T-cell (primary cell): ENCODE measurements around the gene PELI2. TPM values are rescaled to one million over a fixed set of nuclear protein-coding genes. Genes with fewer than 3 reads are reported as not detected.

Experiments used
- ATAC-seq, 4 experiments: fragments of 200-7000 bp in 3 of 4; fragments of 150-1000 bp in 1 of 4; cut with Tn5 transposase; replicated peaks in 1 of 4; 1 replicate in 3 of 4; 2 replicates in 1 of 4; pipeline ENCODE4 v1.10.0; 2021; ENCODE audit warnings: moderate library complexity in 3 of 4, mild to moderate bottlenecking in 2 of 4, moderate number of reproducible peaks in 1 of 4
- CTCF ChIA-PET, 2 donors: fragments of 300-600 bp; sonication (Branson Sonifier 250); formaldehyde crosslinking; loops; one replicate each; lab custom pipeline; 2022; ENCODE audit warnings: antibody characterized with exemption in 2 of 2; lab: Charles Lee
- POLR2A ChIA-PET, 2 donors: fragments of 300-600 bp; sonication (Branson Sonifier 250); formaldehyde crosslinking; loops; one replicate each; lab custom pipeline; 2022; ENCODE audit warnings: antibody characterized with exemption in 2 of 2; lab: Charles Lee
- DNase-seq, 35 experiments: peaks; one replicate each; pipeline versions ENCODE4 v3.0.0 to v3.0.0-alpha.2; 2013 to 2023
- H3K27ac ChIP-seq: one replicate; pipeline ENCODE4 v1.5.1; 2013; ENCODE audit warnings: low read length
- H3K27me3 ChIP-seq, 2 experiments: replicated peaks in 1 of 2; 1 replicate in 1 of 2; 2 replicates in 1 of 2; pipeline versions ENCODE4 v1.6.1 to v1.7.0; 2013; ENCODE audit warnings: low read length in 1 of 2, mixed read lengths in 1 of 2; ENCODE audit not compliant: control insufficient read depth in 2 of 2, insufficient read depth in 2 of 2; ENCODE audit errors: extremely low read depth in 1 of 2
- H3K36me3 ChIP-seq, 2 donors: 1 replicate in 1 of 2; 2 replicates in 1 of 2; pipeline versions ENCODE4 v1.6.1 to v1.7.0; 2013; ENCODE audit warnings: low read length in 1 of 2; ENCODE audit not compliant: control insufficient read depth in 2 of 2, insufficient read depth in 1 of 2; ENCODE audit errors: extremely low read depth in 1 of 2
- H3K4me1 ChIP-seq, 2 experiments: 1 replicate in 1 of 2; 2 replicates in 1 of 2; pipeline versions ENCODE4 v1.6.1 to v1.7.0; 2013; ENCODE audit warnings: low read length in 2 of 2, mixed read lengths in 1 of 2; ENCODE audit not compliant: insufficient read depth in 2 of 2, control insufficient read depth in 1 of 2; ENCODE audit errors: extremely low read depth in 1 of 2
- H3K4me3 ChIP-seq, 2 donors: 1 replicate in 1 of 2; 2 replicates in 1 of 2; pipeline versions ENCODE4 v1.5.1 to v1.7.0; 2013; ENCODE audit warnings: mild to moderate bottlenecking in 2 of 2, low read length in 1 of 2, moderate library complexity in 1 of 2; ENCODE audit not compliant: control insufficient read depth in 1 of 2; ENCODE audit errors: extremely low read depth in 1 of 2
- H3K9me3 ChIP-seq: 2 replicates; pipeline ENCODE4 v1.7.0; 2013
- H3K27ac Mint-ChIP-seq, 2 donors: one replicate each; pipeline ENCODE4 v1.8.0; 2020 to 2021; ENCODE audit warnings: mild to moderate bottlenecking in 2 of 2, mixed read lengths in 2 of 2
- H3K27me3 Mint-ChIP-seq, 2 donors: one replicate each; pipeline ENCODE4 v1.8.0; 2021 to 2022; ENCODE audit warnings: mixed read lengths in 2 of 2
- H3K36me3 Mint-ChIP-seq: one replicate; pipeline ENCODE4 v1.8.0; 2021; ENCODE audit warnings: mixed read lengths
- H3K4me1 Mint-ChIP-seq, 3 donors: one replicate each; pipeline ENCODE4 v1.8.0; 2020 to 2022; ENCODE audit warnings: mixed read lengths in 3 of 3, mild to moderate bottlenecking in 1 of 3
- H3K4me3 Mint-ChIP-seq, 3 donors: one replicate each; pipeline ENCODE4 v1.8.0; 2020 to 2022; ENCODE audit warnings: mild to moderate bottlenecking in 3 of 3, mixed read lengths in 3 of 3, moderate library complexity in 3 of 3
- H3K9me3 Mint-ChIP-seq, 3 donors: one replicate each; pipeline ENCODE4 v1.8.0; 2020 to 2022; ENCODE audit warnings: mixed read lengths in 3 of 3
- WGBS: methylation state at CpG from one replicate; pipeline ENCODE4 v1.1.5; 2013; ENCODE audit warnings: missing lambda C conversion rate; ENCODE audit not compliant: insufficient coverage; 5-methylcytosine and 5-hydroxymethylcytosine counted together
- total RNA-seq, 35 experiments: library from RNA in 6 of 35; stranded (reverse) in 6 of 35; fragments of 120-200 nt in 1 of 35; gene quantifications; one replicate each; pipeline versions ENCODE4 v1.2.1 to v1.2.4 and lab custom pipeline; 2013 to 2026

Gene PELI2
- total RNA-seq, 5 donors from 2014 or later (not counting 1 experiment from before 2014, with no cell fraction given), result 9.0 to 12.7 (median 10.5) TPM

DNA sequence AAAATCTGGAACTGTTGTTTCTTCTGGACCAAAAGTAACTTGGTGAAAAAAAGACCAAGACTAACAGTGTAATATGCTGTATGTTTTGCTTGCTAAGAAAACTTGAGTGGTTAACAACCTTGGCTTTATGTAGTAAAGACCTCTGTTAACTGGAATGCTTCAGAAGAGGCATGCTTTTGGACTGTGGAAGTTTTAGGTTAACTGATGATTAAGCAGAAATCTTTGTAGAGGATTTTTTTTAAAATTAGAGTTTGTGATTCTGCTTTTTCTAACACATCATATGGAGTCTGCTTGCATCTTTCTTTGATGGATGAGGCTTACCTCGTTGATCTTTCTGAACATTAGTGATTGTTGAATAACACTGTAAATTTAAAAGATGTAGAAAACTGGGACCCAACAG lies 17.5 kb downstream of the PELI2 start:
- Histone ChIP-seq H3K36me3 (no peaks in the 10 kb centered on the region), H3K27ac (no peak overlapping the region), H3K27me3 (peaks cover 0 to 9% of the 10 kb centered on the region in 2 experiments), H3K9me3 (no peaks in the 10 kb centered on the region), H3K4me3 (no peak overlapping the region), H3K4me1 (peaks cover 0 to 3% of the 10 kb centered on the region in 2 experiments)
- ChIA-PET CTCF (interaction anchor here in 1 of 2 donors (0.6 kb wide), 1 partner anchor 31 kb away, joined by 3 read pairs; no protein-coding TSS in a partner anchor), POLR2A (interaction anchor here in 1 of 2 donors (0.7 kb wide), 1 partner anchor 79 kb away, joined by 5 read pairs; no protein-coding TSS in a partner anchor)
- H3K9me3 Mint-ChIP-seq, result no peaks in the 10 kb centered on the region
- DNase-seq, result no peak
- peaks cover 36 to 75% (median 36%) of the 10 kb centered on the region in 3 donors for H3K4me1 Mint-ChIP-seq
- no peak overlapping the region for H3K4me3 Mint-ChIP-seq
- H3K27me3 Mint-ChIP-seq, result peaks cover 3 to 8% of the 10 kb centered on the region in 2 donors
- no peak overlapping the region for H3K27ac Mint-ChIP-seq
- no peaks in the 10 kb centered on the region for H3K36me3 Mint-ChIP-seq
- WGBS, result no CpG with 5 or more reads among the region's 1 CpG
- no peak for ATAC-seq

DNA sequence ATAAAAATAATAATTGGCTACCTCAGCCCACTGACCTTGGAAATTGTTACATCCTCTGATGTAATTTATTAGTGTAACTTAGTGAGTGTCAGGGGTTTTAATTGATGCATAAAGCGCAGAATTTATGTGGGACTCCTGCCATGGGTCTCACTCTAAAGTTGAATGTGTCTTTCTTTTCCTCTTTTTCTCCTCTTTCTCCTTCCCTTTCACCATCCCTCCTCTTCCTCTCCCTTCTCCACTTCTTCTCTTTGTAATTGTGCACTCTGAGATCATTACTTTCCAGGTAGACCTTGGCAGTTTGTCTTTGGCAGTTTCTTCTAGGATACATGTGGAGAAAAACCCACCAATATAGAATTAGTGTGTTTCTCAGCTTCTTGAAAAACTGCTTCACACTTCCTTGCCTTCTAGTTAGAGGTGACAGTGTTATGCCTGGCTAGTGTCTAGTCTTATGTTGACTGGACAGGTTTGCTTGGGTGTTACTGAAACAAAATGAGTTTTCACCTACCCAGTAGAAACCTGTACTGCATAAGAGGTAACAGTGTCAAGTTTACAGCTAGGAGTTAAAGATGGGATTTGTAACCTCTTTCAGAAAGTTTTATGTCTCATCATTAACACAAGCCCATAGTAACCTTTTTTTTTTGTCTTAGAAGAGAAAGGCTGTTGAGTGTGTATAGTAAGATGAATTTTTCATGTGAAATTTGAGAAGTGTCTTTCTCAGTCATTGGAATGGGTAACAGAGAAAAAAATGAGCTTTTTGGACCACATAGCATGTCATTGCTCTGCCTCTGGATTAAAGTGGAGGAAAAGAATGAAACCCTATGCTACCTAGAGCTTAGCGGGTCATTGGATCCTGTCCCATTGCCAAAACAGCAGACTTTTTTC lies 18.6 kb downstream of the PELI2 start:
- POLR2A ChIA-PET, result interaction anchor here in 1 of 2 donors (0.5 kb wide), 1 partner anchor 14 kb away, joined by 5 read pairs; no protein-coding TSS in a partner anchor
- Histone ChIP-seq H3K4me3 (no peak overlapping the region), H3K9me3 (no peaks in the 10 kb centered on the region), H3K4me1 (peaks cover 0 to 2% of the 10 kb centered on the region in 2 experiments), H3K36me3 (no peaks in the 10 kb centered on the region), H3K27ac (no peak overlapping the region), H3K27me3 (peaks cover 0 to 9% of the 10 kb centered on the region in 2 experiments)
- CTCF ChIA-PET, result interaction anchor here (0.6 to 0.7 kb wide), 4 partner anchors 19 to 524 kb away, joined by 3 to 6 read pairs (median 3); no protein-coding TSS in a partner anchor
- Mint-ChIP-seq H3K27ac (no peak overlapping the region), H3K4me3 (no peak overlapping the region), H3K36me3 (peaks cover 3% of the 10 kb centered on the region), H3K9me3 (no peaks in the 10 kb centered on the region), H3K4me1 (peaks cover 25 to 71% (median 29%) of the 10 kb centered on the region in 3 donors), H3K27me3 (peaks cover 3 to 8% of the 10 kb centered on the region in 2 donors)
- DNase-seq (no peak), ATAC-seq (no peak)
- WGBS, result no CpG with 5 or more reads among the region's 2 CpGs

DNA sequence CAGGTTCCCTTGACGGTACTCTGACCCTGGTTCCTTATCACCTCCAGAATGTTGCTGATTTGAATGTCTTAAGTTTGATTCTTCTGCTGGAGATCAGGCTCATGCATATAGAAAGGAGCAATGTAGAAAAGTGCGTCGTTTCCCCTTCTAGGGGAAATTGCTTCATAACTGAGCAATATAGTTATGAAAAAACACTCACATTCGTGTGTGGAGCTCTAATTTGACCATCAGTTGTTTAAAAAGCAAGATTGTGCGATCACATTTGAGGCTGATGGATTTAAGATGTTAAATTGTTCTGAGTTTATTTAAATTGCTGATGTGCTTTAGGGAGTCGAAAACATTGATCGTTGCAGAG lies 19.2 kb downstream of the PELI2 start:
- DNase-seq (no peak), ATAC-seq (no peak)
- H3K27ac ChIP-seq, result no peak overlapping the region

DNA sequence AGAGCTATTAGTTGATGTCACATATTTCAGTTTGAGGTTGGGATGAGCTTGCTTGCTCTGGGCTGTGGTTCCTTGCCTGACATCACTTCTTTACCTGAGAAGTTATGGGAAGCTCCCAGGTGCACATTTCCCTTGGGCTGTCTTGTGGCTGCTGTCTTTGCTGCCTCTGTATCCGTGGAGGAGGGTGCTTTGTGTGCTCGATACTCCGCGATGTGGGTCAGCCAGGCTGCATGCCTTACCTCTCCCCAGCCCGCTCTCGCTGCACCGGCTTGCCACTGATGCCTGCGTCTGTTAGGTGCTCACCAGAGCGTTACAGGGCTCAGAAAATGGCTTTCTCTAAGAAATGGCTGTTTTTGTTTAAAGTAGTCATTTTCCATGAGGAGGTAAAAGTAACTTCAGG lies 19.6 kb downstream of the PELI2 start:
- H3K4me3 ChIP-seq, result no peak overlapping the region
- ChIA-PET POLR2A (interaction anchor here in 1 of 2 donors (0.5 kb wide), 1 partner anchor 15 kb away, joined by 5 read pairs; no protein-coding TSS in a partner anchor), CTCF (interaction anchor here in 1 of 2 donors (0.6 kb wide), 1 partner anchor 20 kb away, joined by 6 read pairs; no protein-coding TSS in a partner anchor)
- no peaks in the 10 kb centered on the region for H3K9me3 ChIP-seq
- H3K27ac Mint-ChIP-seq, result no peak overlapping the region
- no peak for DNase-seq
- H3K27ac ChIP-seq, result no peak overlapping the region
- H3K36me3 ChIP-seq, result no peaks in the 10 kb centered on the region
- H3K27me3 Mint-ChIP-seq, result peaks cover 3 to 4% of the 10 kb centered on the region in 2 donors
- H3K4me3 Mint-ChIP-seq, result no peak overlapping the region
- peaks cover 3% of the 10 kb centered on the region for H3K36me3 Mint-ChIP-seq
- peaks cover 18 to 63% (median 24%) of the 10 kb centered on the region in 3 donors for H3K4me1 Mint-ChIP-seq
- no peaks in the 10 kb centered on the region for H3K4me1 ChIP-seq
- WGBS, result 94% methylated on average over 9 of the region's 9 CpGs
- H3K9me3 Mint-ChIP-seq, result no peaks in the 10 kb centered on the region
- ATAC-seq, result no peak
- peaks cover 0 to 7% of the 10 kb centered on the region in 2 experiments for H3K27me3 ChIP-seq

More for the DNA sequence above, 19.2 kb downstream of the PELI2 start:
- ChIA-PET POLR2A (interaction anchor here in 1 of 2 donors (0.5 kb wide), 1 partner anchor 15 kb away, joined by 5 read pairs; no protein-coding TSS in a partner anchor), CTCF (interaction anchor here (0.6 kb wide), 2 partner anchors 20 to 32 kb away, joined by 3 to 6 read pairs; no protein-coding TSS in a partner anchor)
- Histone ChIP-seq H3K4me3 (no peak overlapping the region), H3K36me3 (no peaks in the 10 kb centered on the region), H3K9me3 (no peaks in the 10 kb centered on the region), H3K27me3 (peaks cover 0 to 7% of the 10 kb centered on the region in 2 experiments), H3K4me1 (no peaks in the 10 kb centered on the region)
- Mint-ChIP-seq H3K4me1 (peaks cover 21 to 65% (median 25%) of the 10 kb centered on the region in 3 donors), H3K9me3 (no peaks in the 10 kb centered on the region), H3K27me3 (peaks cover 3 to 8% of the 10 kb centered on the region in 2 donors), H3K27ac (no peak overlapping the region), H3K4me3 (no peak overlapping the region), H3K36me3 (peaks cover 3% of the 10 kb centered on the region)
- WGBS, result 96% methylated on average over 3 of the region's 7 CpGs

GRCh38 chr14:56138928-56139327 lies 20.7 kb downstream of the PELI2 start:
- Histone ChIP-seq H3K4me1 (no peaks in the 10 kb centered on the region), H3K27me3 (peaks cover 0 to 2% of the 10 kb centered on the region in 2 experiments), H3K4me3 (no peak overlapping the region), H3K36me3 (no peaks in the 10 kb centered on the region), H3K9me3 (no peaks in the 10 kb centered on the region), H3K27ac (no peak overlapping the region)
- Mint-ChIP-seq H3K27ac (no peak overlapping the region), H3K27me3 (peaks cover 0 to 4% of the 10 kb centered on the region in 2 donors), H3K4me3 (no peak overlapping the region), H3K36me3 (peaks cover 6% of the 10 kb centered on the region), H3K9me3 (no peaks in the 10 kb centered on the region), H3K4me1 (peaks cover 16 to 63% (median 25%) of the 10 kb centered on the region in 3 donors)
- 20% methylated on average over 1 of the region's 2 CpGs for WGBS
- ATAC-seq (no peak), DNase-seq (no peak)
- CTCF ChIA-PET, result interaction anchor here in 1 of 2 donors (1.2 kb wide), 1 partner anchor 18 kb away, joined by 3 read pairs; no protein-coding TSS in a partner anchor
- POLR2A ChIA-PET, result no interaction called here

GRCh38 chr14:56142314-56142713 lies 24.1 kb downstream of the PELI2 start:
- H3K27ac Mint-ChIP-seq, result no peak overlapping the region
- no peak for DNase-seq
- no peak overlapping the region for H3K4me3 Mint-ChIP-seq
- Histone ChIP-seq H3K9me3 (no peaks in the 10 kb centered on the region), H3K27ac (no peak overlapping the region), H3K36me3 (no peaks in the 10 kb centered on the region), H3K4me1 (peaks cover 0 to under 1% of the 10 kb centered on the region in 2 experiments), H3K4me3 (no peak overlapping the region), H3K27me3 (peaks cover 0 to 2% of the 10 kb centered on the region in 2 experiments)
- H3K9me3 Mint-ChIP-seq, result no peaks in the 10 kb centered on the region
- no peaks in the 10 kb centered on the region for H3K27me3 Mint-ChIP-seq
- no peak for ATAC-seq
- H3K36me3 Mint-ChIP-seq, result peaks cover 6% of the 10 kb centered on the region
- ChIA-PET POLR2A (no interaction called here), CTCF (no interaction called here)
- peaks cover 28 to 62% (median 34%) of the 10 kb centered on the region in 3 donors for H3K4me1 Mint-ChIP-seq
- no CpG with 5 or more reads among the region's 4 CpGs for WGBS
